Stomach (tissue), 4 donors: ENCODE data around the gene ATP2A3.

Experiments
- CTCF ChIP-seq, 7 experiments: fragments of 450-650 bp in 4 of 7; fragments of 200-600 bp in 3 of 7; sonication (generic) in 3 of 7; IDR thresholded peaks; one replicate each; pipeline ENCODE4 v1.5.1; 2016 to 2019; ENCODE audit warnings: antibody characterized with exemption in 7 of 7, control low read depth in 2 of 7, mild to moderate bottlenecking in 1 of 7
- POLR2A ChIP-seq, 4 donors: fragments of 450-650 bp; IDR thresholded peaks; one replicate each; pipeline ENCODE4 v1.6.1; 2016; ENCODE audit warnings: antibody characterized with exemption in 4 of 4, control low read depth in 2 of 4, mild to moderate bottlenecking in 1 of 4, moderate library complexity in 1 of 4

DNA sequence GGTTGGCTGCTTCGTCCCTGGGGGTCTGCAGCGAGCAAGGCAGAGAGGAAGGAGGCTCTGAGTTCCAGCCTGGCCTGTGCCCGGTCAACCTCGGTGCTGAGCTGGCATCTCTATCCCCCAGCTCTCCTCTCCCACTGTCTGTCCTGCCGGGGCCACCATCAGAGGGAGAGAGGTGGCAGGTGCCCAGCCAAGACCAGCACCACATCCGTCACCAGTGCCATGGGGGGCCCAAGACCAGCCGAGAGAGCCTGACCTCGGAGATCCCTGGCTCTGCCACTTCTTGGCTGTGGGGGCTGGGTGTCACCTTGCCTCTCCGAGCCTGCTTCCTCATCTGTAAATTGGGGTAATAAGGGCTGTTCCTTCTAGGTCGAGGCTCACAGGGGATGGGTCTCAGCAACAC lies 47.4 kb downstream of the ATP2A3 start:
- no peak for TF ChIP-seq POLR2A (IDR thresholded peaks at IDR 0.05)
- no peak for TF ChIP-seq CTCF (IDR thresholded peaks at IDR 0.05)
